Activated CD8-positive, alpha-beta T cell treated with anti-CD3 and anti-CD28 coated beads for 36 hours (primary cell): ENCODE measurements around the gene DCLRE1A. TPM values are rescaled to one million over a fixed set of nuclear protein-coding genes. Genes with fewer than 3 reads are reported as not detected.
"Not testable (repeated sequence)": the region's sequence is repeated elsewhere in the genome, so short reads cannot be mapped to it uniquely, and the experiment has no call there.

ENCODE experiments used
- ATAC-seq: fragments of 200-7000 bp; cut with Tn5 transposase; one replicate; pipeline ENCODE4 v1.10.0; 2021; ENCODE audit warnings: mild to moderate bottlenecking, moderate library complexity
- CTCF ChIA-PET: fragments of 350-600 bp; sonication (Branson Sonifier 250); formaldehyde crosslinking; loops from one replicate; lab custom pipeline; 2021; ENCODE audit warnings: antibody characterized with exemption; lab: Charles Lee
- POLR2A ChIA-PET: fragments of 350-600 bp; sonication (Branson Sonifier 250); formaldehyde crosslinking; loops from one replicate; lab custom pipeline; 2021; ENCODE audit warnings: antibody characterized with exemption; lab: Charles Lee
- DNase-seq: peaks from one replicate; pipeline ENCODE4 v3.0.0-alpha.2; 2020
- H3K27ac Mint-ChIP-seq: one replicate; pipeline ENCODE4 v1.8.0; 2021; ENCODE audit warnings: mild to moderate bottlenecking, mixed read lengths
- H3K27me3 Mint-ChIP-seq: one replicate; pipeline ENCODE4 v1.8.0; 2021; ENCODE audit warnings: mixed read lengths
- H3K36me3 Mint-ChIP-seq: one replicate; pipeline ENCODE4 v1.8.0; 2021; ENCODE audit warnings: low read depth, mixed read lengths
- H3K4me1 Mint-ChIP-seq: one replicate; pipeline ENCODE4 v1.8.0; 2021; ENCODE audit warnings: low read depth, mixed read lengths
- H3K4me3 Mint-ChIP-seq: one replicate; pipeline ENCODE4 v1.8.0; 2021; ENCODE audit warnings: mild to moderate bottlenecking, moderate library complexity, mixed read lengths
- H3K9me3 Mint-ChIP-seq: one replicate; pipeline ENCODE4 v1.8.0; 2021; ENCODE audit warnings: mixed read lengths
- CTCF ChIP-seq: fragments of 200-600 bp; IDR thresholded peaks from one replicate; pipeline ENCODE4 v1.8.0; 2022; ENCODE audit warnings: antibody characterized with exemption, mild to moderate bottlenecking
- intact Hi-C: fragments of 100-400 bp; cut with micrococcal nuclease; formaldehyde crosslinking; loops from one replicate; pipeline ENCODE4 v1.10.0; 2022
- total RNA-seq, 2 experiments: library from RNA; stranded (reverse); gene quantifications; one replicate each; pipeline ENCODE4 v1.2.3, GENCODE V29; 2021

The DCLRE1A gene
- total RNA-seq, 2 experiments from 2014 or later: 14.4 to 15.1 TPM

- intact Hi-C loops: no loop called here
- TF ChIP-seq CTCF: no peak
- no peak for DNase-seq
- no peak overlapping the region for H3K4me3 Mint-ChIP-seq
- H3K4me1 Mint-ChIP-seq: no peaks in the 10 kb centered on the region
- no peak overlapping the region for H3K27ac Mint-ChIP-seq
- H3K9me3 Mint-ChIP-seq: no peaks in the 10 kb centered on the region
- H3K36me3 Mint-ChIP-seq: no peaks in the 10 kb centered on the region
- no peak for ATAC-seq
- ChIA-PET CTCF (interaction anchor here (1.3 kb wide), 1 partner anchor 21 kb away, joined by 3 read pairs; no protein-coding TSS in a partner anchor), POLR2A (interaction anchor here (0.8 kb wide), 1 partner anchor 11 kb away, joined by 3 read pairs; no protein-coding TSS in a partner anchor)
- no peaks in the 10 kb centered on the region for H3K27me3 Mint-ChIP-seq
Observed at GRCh38 chr10:113823389-113823788, 30.5 kb downstream of the DCLRE1A start.

GRCh38 chr10:113822174-113822573 is 31.7 kb downstream of the DCLRE1A start:
- Mint-ChIP-seq H3K4me1 (no peaks in the 10 kb centered on the region), H3K9me3 (no peaks in the 10 kb centered on the region), H3K27ac (no peak overlapping the region), H3K36me3 (no peaks in the 10 kb centered on the region), H3K27me3 (no peaks in the 10 kb centered on the region), H3K4me3 (no peak overlapping the region)
- no peak for TF ChIP-seq CTCF
- CTCF ChIA-PET: interaction anchor here (0.8 kb wide), 1 partner anchor 23 kb away, joined by 3 read pairs; no protein-coding TSS in a partner anchor
- intact Hi-C loops: no loop called here
- DNase-seq: no peak
- POLR2A ChIA-PET: no interaction called here
- ATAC-seq: no peak

- H3K36me3 Mint-ChIP-seq, H3K4me3 Mint-ChIP-seq, ATAC-seq, POLR2A ChIA-PET, H3K4me1 Mint-ChIP-seq, CTCF ChIA-PET, intact Hi-C loops, H3K27ac Mint-ChIP-seq, DNase-seq, H3K9me3 Mint-ChIP-seq, H3K27me3 Mint-ChIP-seq: not testable (repeated sequence)
Observed at GRCh38 chr10:113821306-113821705, 32.6 kb downstream of the DCLRE1A start.

GRCh38 chr10:113820507-113820906 is 33.4 kb downstream of the DCLRE1A start:
- no peak for DNase-seq
- CTCF ChIA-PET: no interaction called here
- no peaks in the 10 kb centered on the region for H3K36me3 Mint-ChIP-seq
- ATAC-seq: no peak
- no peaks in the 10 kb centered on the region for H3K4me1 Mint-ChIP-seq
- POLR2A ChIA-PET: no interaction called here
- TF ChIP-seq CTCF: no peak
- intact Hi-C loops: no loop called here
- H3K9me3 Mint-ChIP-seq: no peaks in the 10 kb centered on the region
- H3K4me3 Mint-ChIP-seq: no peak overlapping the region
- no peak overlapping the region for H3K27ac Mint-ChIP-seq
- H3K27me3 Mint-ChIP-seq: no peaks in the 10 kb centered on the region

- ATAC-seq (no peak), DNase-seq (no peak)
- Mint-ChIP-seq H3K27me3 (no peaks in the 10 kb centered on the region), H3K9me3 (no peaks in the 10 kb centered on the region), H3K27ac (no peak overlapping the region), H3K4me3 (no peak overlapping the region), H3K36me3 (no peaks in the 10 kb centered on the region), H3K4me1 (no peaks in the 10 kb centered on the region)
- ChIA-PET CTCF (no interaction called here), POLR2A (interaction anchor here (0.9 kb wide), 1 partner anchor 13 kb away, joined by 3 read pairs; no protein-coding TSS in a partner anchor)
- intact Hi-C loops: no loop called here
- no peak for TF ChIP-seq CTCF
Observed at GRCh38 chr10:113819989-113820388, 33.9 kb downstream of the DCLRE1A start.

- POLR2A ChIA-PET, H3K27me3 Mint-ChIP-seq, DNase-seq, H3K4me1 Mint-ChIP-seq, ATAC-seq, H3K27ac Mint-ChIP-seq, CTCF ChIA-PET, H3K4me3 Mint-ChIP-seq, intact Hi-C loops, H3K36me3 Mint-ChIP-seq, H3K9me3 Mint-ChIP-seq: not testable (repeated sequence)
Observed at GRCh38 chr10:113814700-113815099, 39.2 kb downstream of the DCLRE1A start.
